HepG2 (cell line): ENCODE data around the gene COG5. TPM values are rescaled to one million over a fixed set of nuclear protein-coding genes. Genes with fewer than 3 reads are reported as not detected.

Source experiments
- ATAC-seq: fragments of 200-7000 bp; cut with Tn5 transposase; 3 replicates; pipeline ENCODE4 v1.9.1; 2020; ENCODE audit warnings: mild to moderate bottlenecking, moderate library complexity
- BruUV-seq: library from RNA; stranded (reverse); fragments of 400-500 nt; replicated peaks from 2 replicates; lab custom pipeline; 2021; lab: Mats Ljungman, UMichigan
- CTCF ChIA-PET: fragments of 300-600 bp; formaldehyde crosslinking; extraction: SDS; loops from one replicate; lab custom pipeline; 2021; ENCODE audit warnings: low total read pairs, inconsistent platforms, low intra/inter-chr PET ratio; lab: Yijun Ruan, JAX
- POLR2A ChIA-PET: fragments of 350-600 bp; sonication (Branson Sonifier 250); formaldehyde crosslinking; loops from one replicate; lab custom pipeline; 2020; ENCODE audit warnings: antibody characterized with exemption, inconsistent platforms; lab: Yijun Ruan, JAX
- DNase-seq: peaks from one replicate; pipeline ENCODE4 v3.0.0-alpha.2; 2015; ENCODE audit warnings: low spot score
- FAIRE-seq: peaks from 3 replicates; lab custom pipeline; 2011; peaks lifted over from hg19 to GRCh38; lab: Jason Lieb, UNC
- H2AFZ ChIP-seq: one replicate; pipeline ENCODE4 v1.6.1; 2011; ENCODE audit warnings: low read length, inconsistent platforms
- H3K27ac ChIP-seq: fragments of 300-600 bp; 3 replicates; pipeline ENCODE4 v1.8.0; 2011; ENCODE audit warnings: mixed run types, mild to moderate bottlenecking, mixed read lengths, low read length, inconsistent platforms; ENCODE audit not compliant: insufficient read depth; ENCODE audit errors: extremely low read length
- H3K27me3 ChIP-seq, 2 experiments: fragments of 200-600 bp in 1 of 2; 2 replicates in 1 of 2; 3 replicates in 1 of 2; pipeline versions ENCODE4 v1.6.0 to v1.8.0; 2011; ENCODE audit warnings: low read length in 2 of 2, mild to moderate bottlenecking in 2 of 2, moderate library complexity in 2 of 2, inconsistent platforms in 1 of 2; ENCODE audit not compliant: insufficient read depth in 2 of 2, control insufficient read depth in 1 of 2
- H3K36me3 ChIP-seq, 2 experiments: fragments of 200-600 bp in 1 of 2; replicated peaks in 1 of 2; 2 replicates in 1 of 2; 3 replicates in 1 of 2; pipeline versions ENCODE4 v1.5.1 to v1.8.0; 2011; ENCODE audit warnings: low read length in 2 of 2, inconsistent platforms in 1 of 2; ENCODE audit not compliant: insufficient read depth in 2 of 2, control insufficient read depth in 1 of 2
- H3K4me1 ChIP-seq: 2 replicates; pipeline ENCODE4 v1.5.1; 2012; ENCODE audit warnings: low read length, inconsistent platforms; ENCODE audit not compliant: insufficient read depth
- H3K4me2 ChIP-seq: 2 replicates; pipeline ENCODE4 v1.6.0; 2011; ENCODE audit warnings: low read depth, low read length, inconsistent platforms
- H3K4me3 ChIP-seq, 3 experiments: fragments of 200-600 bp in 1 of 3; sonication (generic), shearing (Covaris generic) in 1 of 3; replicated peaks in 1 of 3; 2 replicates each; pipeline ENCODE4 v1.5.1; 2011 to 2016; ENCODE audit warnings: low read length in 3 of 3, inconsistent platforms in 2 of 3, low read depth in 2 of 3, mild to moderate bottlenecking in 2 of 3, control low read depth in 1 of 3, mixed read lengths in 1 of 3; ENCODE audit not compliant: insufficient read depth in 1 of 3
- H3K79me2 ChIP-seq: one replicate; pipeline ENCODE4 v1.6.1; 2011; ENCODE audit warnings: low read length, inconsistent platforms; ENCODE audit not compliant: insufficient read depth
- H3K9ac ChIP-seq: 2 replicates; pipeline ENCODE4 v1.6.0; 2011; ENCODE audit warnings: mild to moderate bottlenecking, low read depth, low read length, inconsistent platforms; ENCODE audit not compliant: insufficient read depth
- H3K9me3 ChIP-seq: 2 replicates; pipeline ENCODE4 v1.5.1; 2012; ENCODE audit warnings: mild to moderate bottlenecking, low read length
- H4K20me1 ChIP-seq: 2 replicates; pipeline ENCODE4 v1.6.0; 2011; ENCODE audit warnings: inconsistent platforms, mild to moderate bottlenecking, low read length, moderate library complexity; ENCODE audit not compliant: insufficient read depth
- BORCS8-MEF2B ChIP-seq: sonication (generic); formaldehyde crosslinking; IDR thresholded peaks from 2 replicates; pipeline ENCODE4 v1.8.0; 2022; ENCODE audit warnings: mild to moderate bottlenecking, missing genetic modification reagents
- DNMT3B ChIP-seq: conservative IDR thresholded peaks from 2 replicates; pipeline ENCODE4 v1.6.1; 2016; ENCODE audit warnings: missing biosample characterization, control low read depth
- FOXK1 ChIP-seq: sonication (generic); formaldehyde crosslinking; IDR thresholded peaks from 2 replicates; pipeline ENCODE4 v1.4.0; 2020; ENCODE audit warnings: low read depth, missing genetic modification reagents, borderline replicate concordance
- HINFP ChIP-seq: sonication (generic); formaldehyde crosslinking; IDR thresholded peaks from 2 replicates; pipeline ENCODE4 v1.4.0; 2020; ENCODE audit warnings: low read depth, mild to moderate bottlenecking, missing genetic modification reagents
- MXD4 ChIP-seq: IDR thresholded peaks from 2 replicates; pipeline ENCODE4 v1.6.1; 2016; ENCODE audit warnings: mild to moderate bottlenecking, missing biosample characterization, missing genetic modification reagents
- MYC ChIP-seq: sonication (generic); formaldehyde crosslinking; IDR thresholded peaks from 2 replicates; pipeline ENCODE4 v1.9.0; 2021; ENCODE audit warnings: missing genetic modification reagents, borderline replicate concordance
- MYPOP ChIP-seq: sonication (generic); formaldehyde crosslinking; IDR thresholded peaks from 2 replicates; pipeline ENCODE4 v1.8.1; 2023; ENCODE audit warnings: mild to moderate bottlenecking, moderate library complexity, missing genetic modification reagents
- PHF5A ChIP-seq: IDR thresholded peaks from one replicate; pipeline ENCODE4 v1.6.1; 2018; ENCODE audit warnings: low read depth, missing genetic modification reagents; ENCODE audit not compliant: unreplicated experiment
- SETDB1 ChIP-seq: sonication (generic); formaldehyde crosslinking; IDR thresholded peaks from 2 replicates; pipeline ENCODE4 v1.5.1; 2020; ENCODE audit warnings: missing genetic modification reagents, mild to moderate bottlenecking, borderline replicate concordance
- U2AF2 ChIP-seq: fragments of 200-400 bp; formaldehyde crosslinking; IDR thresholded peaks from 2 replicates; pipeline ENCODE4 v1.6.1; 2017; ENCODE audit warnings: low read depth, mild to moderate bottlenecking, low read length
- ZBTB14 ChIP-seq: sonication (generic); formaldehyde crosslinking; IDR thresholded peaks from 2 replicates; pipeline ENCODE4 v1.4.0; 2020; ENCODE audit warnings: missing genetic modification reagents
- ZBTB25 ChIP-seq: IDR thresholded peaks from 2 replicates; pipeline ENCODE4 v1.6.1; 2018; ENCODE audit warnings: missing genetic modification reagents
- ZFY ChIP-seq: sonication (generic); formaldehyde crosslinking; IDR thresholded peaks from 2 replicates; pipeline ENCODE4 v1.4.0; 2020; ENCODE audit warnings: missing genetic modification reagents
- ZNF441 ChIP-seq: sonication (generic); formaldehyde crosslinking; IDR thresholded peaks from 2 replicates; pipeline ENCODE4 v1.7.0; 2021; ENCODE audit warnings: missing genetic modification reagents, borderline replicate concordance
- ZNF570 ChIP-seq: sonication (generic); formaldehyde crosslinking; IDR thresholded peaks from 2 replicates; pipeline ENCODE4 v1.4.0; 2020; ENCODE audit warnings: mild to moderate bottlenecking, missing genetic modification reagents, borderline replicate concordance
- ZNF607 ChIP-seq: sonication (generic); formaldehyde crosslinking; IDR thresholded peaks from 2 replicates; pipeline ENCODE4 v1.5.1; 2020; ENCODE audit warnings: missing genetic modification reagents, mild to moderate bottlenecking, borderline replicate concordance
- ZNF746 ChIP-seq: sonication (generic); formaldehyde crosslinking; IDR thresholded peaks from 2 replicates; pipeline ENCODE4 v1.8.0; 2022; ENCODE audit warnings: mild to moderate bottlenecking, missing genetic modification reagents
- ZNF775 ChIP-seq: sonication (generic); formaldehyde crosslinking; IDR thresholded peaks from 2 replicates; pipeline ENCODE4 v1.4.0; 2020; ENCODE audit warnings: missing genetic modification reagents, mild to moderate bottlenecking, moderate library complexity, borderline replicate concordance
- WGBS: methylation state at CpG from one replicate; pipeline ENCODE4 v1.1.6; 2017; ENCODE audit warnings: low lambda C conversion rate; 5-methylcytosine and 5-hydroxymethylcytosine counted together
- in situ Hi-C: cut with HindIII; loops from 2 replicates; pipeline ENCODE4 v1.10.0; 2017; ENCODE audit warnings: low pct_unique_long_range_greater_than_20kb; ENCODE audit not compliant: extremely low pct_ligation_motif_present
- intact Hi-C: fragments of 100-400 bp; cut with micrococcal nuclease; formaldehyde crosslinking; loops from one replicate; pipeline ENCODE4 v1.10.0; 2022; ENCODE audit not compliant: unreplicated experiment
- polyA plus RNA-seq, 8 experiments: library from polyadenylated mRNA; depleted of rRNA in 3 of 8; stranded (reverse) in 7 of 8; unstranded in 1 of 8; fragments of >200 nt; fragmentation: Illumina TruSeq in 4 of 8; extraction: Trizol in 4 of 8; gene quantifications; 2 replicates each; pipeline versions ENCODE4 v1.2.1 to v1.2.3, GENCODE V29; 2011 to 2016; ENCODE audit warnings: low read depth in 4 of 8, missing spikeins in 1 of 8, mixed read lengths in 1 of 8; ENCODE audit not compliant: insufficient read depth in 1 of 8
- total RNA-seq, 5 experiments: library from RNA; depleted of rRNA; stranded (reverse); fragments of >200 nt; fragmentation: Illumina TruSeq; extraction: Trizol; gene quantifications; 2 replicates each; pipeline ENCODE4 v1.2.3, GENCODE V29; 2016; ENCODE audit warnings: low read depth in 1 of 5

Gene COG5
- total and polyA plus RNA-seq, 2 of the 13 experiments (the other 11 are each of a cell fraction or from before 2014, with no cell fraction given) = 20.4 to 31.3 TPM

GRCh38 chr7:107168233-107169119, 395.2 kb downstream of the COG5 start, which contains the start of gene HBP1:
TSS of gene HBP1 (plus strand) at chr7:107169003. CDS start at chr7:107179894, 10,891 bp downstream.
- no TSS peak for BruUV-seq
- Histone ChIP-seq H4K20me1 (peaks cover 35% of the 10 kb centered on the region), H3K36me3 (0 out of 5 replicates have a peak, but pooled peaks cover 0 to 3% of the 10 kb centered on the region in 2 experiments), H3K4me2 (peak within 1 kb of the TSS; percentile 97), H3K27ac (peak within 1 kb of the TSS; percentile 96), H3K9me3 (no peaks in the 10 kb centered on the region), H2AFZ (peak within 1 kb of the TSS; percentile 90), H3K4me1 (peaks cover 7% of the 10 kb centered on the region), H3K4me3 (peak within 1 kb of the TSS; percentile 97 to 100 (median 98)), H3K79me2 (peaks cover 35% of the 10 kb centered on the region), H3K9ac (peak within 1 kb of the TSS; percentile 89), H3K27me3 (no peaks in the 10 kb centered on the region; a peak in 1 of 5 replicates)
- peak; percentile 99 for FAIRE-seq
- ChIA-PET CTCF (interaction anchor here (1.2 kb wide), 1 partner anchor 21 kb away, joined by 3 read pairs; no protein-coding TSS in a partner anchor), POLR2A (interaction anchor here (0.6 to 3.6 kb wide), 18 partner anchors 9 to 1401 kb away, joined by 3 to 28 read pairs (median 5); partner anchors contain the start of genes BCAP29, CBLL1, DNAJB9 and NAMPT)
- intact Hi-C loops = loop anchor here (2.0 to 10.0 kb wide), 2 partner anchors 22 to 884 kb away; partner anchors contain the start of gene NAMPT
- DNase-seq = peak; percentile 100
- WGBS = under 1% methylated on average over 41 of the region's 44 CpGs
- ATAC-seq = peak; percentile 94
- in situ Hi-C loops = no loop called here
- TF ChIP-seq U2AF2 (no peak), ZBTB25 (no peak), DNMT3B (CRISPR knock-in tag) (no peak), SETDB1 (CRISPR knock-in tag) (no peak), MXD4 (CRISPR knock-in tag) (0 out of 2 replicates have a peak, but pooled peaks have one; percentile 12), ZBTB14 (no peak), ZNF775 (no peak), BORCS8-MEF2B (CRISPR knock-in tag) (no peak), FOXK1 (CRISPR knock-in tag) (peak; percentile 100), ZNF607 (CRISPR knock-in tag) (no peak; the same call in 1 of the 2 replicates), PHF5A (peak; percentile 59), ZFY (CRISPR knock-in tag) (peak; percentile 57), MYPOP (CRISPR knock-in tag) (no peak; the same call in 1 of the 2 replicates), HINFP (no peak), MYC (CRISPR knock-in tag) (peak; percentile 57; the same call in 1 of the 2 replicates), ZNF570 (CRISPR knock-in tag) (no peak), ZNF746 (CRISPR knock-in tag) (peak; percentile 65), ZNF441 (CRISPR knock-in tag) (no peak)
